HepG2 (cell line): ENCODE data around the gene SNAPC4. TPM values are rescaled to one million over a fixed set of nuclear protein-coding genes. Genes with fewer than 3 reads are reported as not detected.

Source experiments
- DDIT3 ChIP-seq: sonication (generic); formaldehyde crosslinking; IDR thresholded peaks from 2 replicates; pipeline ENCODE4 v1.4.0; 2020; ENCODE audit warnings: mild to moderate bottlenecking, missing genetic modification reagents
- DPF2 ChIP-seq: sonication (generic); formaldehyde crosslinking; IDR thresholded peaks from 2 replicates; pipeline ENCODE4 v1.4.0; 2020; ENCODE audit warnings: mild to moderate bottlenecking, low read depth, missing genetic modification reagents, borderline replicate concordance
- MIER3 ChIP-seq: IDR thresholded peaks from 2 replicates; pipeline ENCODE4 v1.6.1; 2016; ENCODE audit warnings: missing compliant biosample characterization, borderline replicate concordance
- SKI ChIP-seq: fragments of 450-650 bp; IDR thresholded peaks from one replicate; pipeline ENCODE4 v1.6.1; 2018; ENCODE audit warnings: mild to moderate bottlenecking; ENCODE audit not compliant: partially characterized antibody
- TRAFD1 ChIP-seq: sonication (generic); formaldehyde crosslinking; IDR thresholded peaks from 2 replicates; pipeline ENCODE4 v1.5.1; 2020; ENCODE audit warnings: missing genetic modification reagents, mild to moderate bottlenecking, borderline replicate concordance
- ZBTB1 ChIP-seq: sonication (generic); formaldehyde crosslinking; IDR thresholded peaks from 2 replicates; pipeline ENCODE4 v1.4.0; 2020; ENCODE audit warnings: missing genetic modification reagents, borderline replicate concordance
- ZFP90 ChIP-seq: sonication (generic); formaldehyde crosslinking; IDR thresholded peaks from 2 replicates; pipeline ENCODE4 v1.8.0; 2022; ENCODE audit warnings: missing genetic modification reagents, mild to moderate bottlenecking, inconsistent platforms, borderline replicate concordance
- ZNF318 ChIP-seq: sonication (generic); formaldehyde crosslinking; IDR thresholded peaks from 2 replicates; pipeline ENCODE4 v1.4.0; 2020; ENCODE audit warnings: mild to moderate bottlenecking, missing genetic modification reagents
- ZNF367 ChIP-seq: sonication (generic); formaldehyde crosslinking; IDR thresholded peaks from 2 replicates; pipeline ENCODE4 v1.4.0; 2020; ENCODE audit warnings: missing genetic modification reagents, borderline replicate concordance
- ZNF646 ChIP-seq: sonication (generic); formaldehyde crosslinking; IDR thresholded peaks from 2 replicates; pipeline ENCODE4 v1.9.0; 2021; ENCODE audit warnings: mild to moderate bottlenecking, missing genetic modification reagents
- ZNF777 ChIP-seq: sonication (generic); formaldehyde crosslinking; IDR thresholded peaks from 2 replicates; pipeline ENCODE4 v1.4.0; 2020; ENCODE audit warnings: missing genetic modification reagents
- polyA plus RNA-seq, 8 experiments: library from polyadenylated mRNA; depleted of rRNA in 3 of 8; stranded (reverse) in 7 of 8; unstranded in 1 of 8; fragments of >200 nt; fragmentation: Illumina TruSeq in 4 of 8; extraction: Trizol in 4 of 8; gene quantifications; 2 replicates each; pipeline versions ENCODE4 v1.2.1 to v1.2.3, GENCODE V29; 2011 to 2016; ENCODE audit warnings: low read depth in 4 of 8, missing spikeins in 1 of 8, mixed read lengths in 1 of 8; ENCODE audit not compliant: insufficient read depth in 1 of 8
- total RNA-seq, 5 experiments: library from RNA; depleted of rRNA; stranded (reverse); fragments of >200 nt; fragmentation: Illumina TruSeq; extraction: Trizol; gene quantifications; 2 replicates each; pipeline ENCODE4 v1.2.3, GENCODE V29; 2016; ENCODE audit warnings: low read depth in 1 of 5

Gene SNAPC4
- total and polyA plus RNA-seq, 2 of the 13 experiments (the other 11 are each of a cell fraction or from before 2014, with no cell fraction given), result 2.0 to 6.0 TPM

GRCh38 chr9:136372561-136373299 lies 27.2 kb downstream of the SNAPC4 start (continued):
- no peak for TF ChIP-seq TRAFD1 (CRISPR knock-in tag)
- no peak for TF ChIP-seq ZNF777 (CRISPR knock-in tag)
- no peak for TF ChIP-seq DDIT3 (CRISPR knock-in tag)
- no peak for TF ChIP-seq DPF2
- no peak for TF ChIP-seq ZBTB1 (CRISPR knock-in tag)
- peak; percentile 94; the same call in 1 of the 2 replicates for TF ChIP-seq ZNF318 (CRISPR knock-in tag)
- no peak for TF ChIP-seq SKI
- peak; percentile 55; the same call in 1 of the 2 replicates for TF ChIP-seq MIER3 (CRISPR knock-in tag)
- no peak; the same call in 1 of the 2 replicates for TF ChIP-seq ZNF646 (CRISPR knock-in tag)
- TF ChIP-seq ZFP90 (CRISPR knock-in tag), result peak; percentile 61
- 0 out of 2 replicates have a peak, but pooled peaks have one; percentile 36 for TF ChIP-seq ZNF367
